ENCODE data around the gene ZDHHC11B.

DNA sequence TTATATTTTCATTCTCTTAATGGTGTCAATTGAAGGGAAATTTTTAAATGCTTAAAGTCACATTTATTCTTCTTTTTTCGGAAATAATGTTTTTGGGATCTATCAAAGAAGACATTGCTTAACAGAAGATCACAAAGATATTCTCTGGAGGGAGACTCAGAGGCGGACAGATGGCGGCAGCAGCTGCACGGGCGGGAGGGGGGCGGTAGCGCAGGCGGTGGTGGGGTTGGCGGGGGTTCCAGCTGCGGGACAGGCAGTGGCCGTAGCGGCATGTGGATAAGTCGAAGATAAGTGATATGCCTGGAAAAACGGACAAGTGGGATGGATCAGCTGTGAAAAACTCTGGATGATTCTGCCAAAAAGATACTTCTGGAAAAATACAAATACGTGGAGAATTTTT, 31.6 kb upstream of the ZDHHC11B start:
- TF ChIP-seq EZH2 (IDR thresholded peaks at IDR 0.05; ENCODE audit: low read length, missing control alignments) (no peak), CTCF (conservative IDR thresholded peaks at IDR 0.05 in 1 of 2, IDR thresholded peaks at IDR 0.05 in 1 of 2; ENCODE audit: low read depth in 1 of 2, low read length in 2 of 2) (no peak)
